Neuronal stem cell (in vitro differentiated cells): ENCODE measurements around the gene KAZN.
A peak's percentile ranks its signal among the peaks of the same experiment; 100 is the strongest.

ENCODE experiments used
- DNase-seq: peaks from one replicate; pipeline ENCODE4 v3.0.0-alpha.2; 2013; ENCODE audit warnings: low spot score
- H2AFZ ChIP-seq: one replicate; pipeline ENCODE4 v1.6.1; 2013; ENCODE audit warnings: mild to moderate bottlenecking, low read length, inconsistent platforms
- H2AK5ac ChIP-seq: 2 replicates; pipeline ENCODE4 v1.6.1; 2013; ENCODE audit warnings: low read depth, mild to moderate bottlenecking, inconsistent platforms, low read length, moderate library complexity, mixed read lengths
- H2BK120ac ChIP-seq: 2 replicates; pipeline ENCODE4 v1.6.1; 2013; ENCODE audit warnings: low read depth, mild to moderate bottlenecking, inconsistent platforms, low read length, moderate library complexity, mixed read lengths
- H2BK12ac ChIP-seq: one replicate; pipeline ENCODE4 v1.6.1; 2013; ENCODE audit warnings: low read length, inconsistent platforms
- H2BK15ac ChIP-seq: 2 replicates; pipeline ENCODE4 v1.6.1; 2013; ENCODE audit warnings: mild to moderate bottlenecking, low read length, inconsistent platforms, mixed read lengths
- H2BK5ac ChIP-seq: one replicate; pipeline ENCODE4 v1.6.1; 2013; ENCODE audit warnings: inconsistent platforms, mild to moderate bottlenecking, low read length, moderate library complexity
- H3K14ac ChIP-seq: one replicate; pipeline ENCODE4 v1.6.1; 2013; ENCODE audit warnings: low read length, inconsistent platforms
- H3K18ac ChIP-seq: 2 replicates; pipeline ENCODE4 v1.6.1; 2013; ENCODE audit warnings: low read length, inconsistent platforms
- H3K23ac ChIP-seq: 2 replicates; pipeline ENCODE4 v1.6.1; 2013; ENCODE audit warnings: low read depth, mild to moderate bottlenecking, mixed read lengths, low read length, inconsistent platforms; ENCODE audit not compliant: poor library complexity
- H3K27ac ChIP-seq: replicated peaks from 3 replicates; pipeline ENCODE4 v1.5.1; 2013; ENCODE audit warnings: low read length, inconsistent platforms
- H3K27me3 ChIP-seq, 3 experiments: 2 replicates each; pipeline ENCODE4 v1.6.1; 2013; ENCODE audit warnings: low read length in 3 of 3, mild to moderate bottlenecking in 2 of 3, inconsistent platforms in 1 of 3, low read depth in 1 of 3, mixed read lengths in 1 of 3, moderate library complexity in 1 of 3; ENCODE audit not compliant: control insufficient read depth in 3 of 3, insufficient read depth in 3 of 3
- H3K36me3 ChIP-seq, 2 donors: replicated peaks in 1 of 2; 2 replicates each; pipeline ENCODE4 v1.6.1; 2013; ENCODE audit warnings: low read length in 2 of 2; ENCODE audit not compliant: control insufficient read depth in 2 of 2, insufficient read depth in 2 of 2
- H3K4ac ChIP-seq: 2 replicates; pipeline ENCODE4 v1.6.1; 2013; ENCODE audit warnings: inconsistent platforms, mild to moderate bottlenecking, low read length, moderate library complexity
- H3K4me1 ChIP-seq, 2 donors: 1 replicate in 1 of 2; 2 replicates in 1 of 2; pipeline ENCODE4 v1.6.1; 2013; ENCODE audit warnings: low read length in 2 of 2, low read depth in 1 of 2; ENCODE audit not compliant: control insufficient read depth in 2 of 2, insufficient read depth in 1 of 2
- H3K4me2 ChIP-seq: one replicate; pipeline ENCODE4 v1.6.1; 2013; ENCODE audit warnings: mild to moderate bottlenecking, low read length, inconsistent platforms; ENCODE audit not compliant: insufficient read depth, poor library complexity, severe bottlenecking
- H3K4me3 ChIP-seq, 2 donors: 2 replicates each; pipeline ENCODE4 v1.5.1; 2013; ENCODE audit warnings: low read length in 2 of 2, mild to moderate bottlenecking in 2 of 2, inconsistent platforms in 1 of 2, moderate library complexity in 1 of 2
- H3K79me1 ChIP-seq: one replicate; pipeline ENCODE4 v1.6.1; 2013; ENCODE audit warnings: low read depth, mild to moderate bottlenecking, inconsistent platforms, low read length, moderate library complexity
- H3K9ac ChIP-seq: one replicate; pipeline ENCODE4 v1.6.1; 2013; ENCODE audit warnings: mild to moderate bottlenecking, low read depth, low read length, inconsistent platforms; ENCODE audit not compliant: poor library complexity
- H3K9me3 ChIP-seq, 2 donors: replicated peaks in 1 of 2; 2 replicates each; pipeline versions ENCODE3 to v1.6.1; 2013; ENCODE audit warnings: low read length in 2 of 2, mild to moderate bottlenecking in 2 of 2, inconsistent platforms in 1 of 2, low read depth in 1 of 2, mixed read lengths in 1 of 2, moderate library complexity in 1 of 2; ENCODE audit not compliant: control insufficient read depth in 2 of 2, insufficient read depth in 1 of 2
- H4K8ac ChIP-seq: one replicate; pipeline ENCODE4 v1.6.1; 2013; ENCODE audit warnings: low read depth, mild to moderate bottlenecking, inconsistent platforms, low read length, moderate library complexity
- H4K91ac ChIP-seq: one replicate; pipeline ENCODE4 v1.6.1; 2013; ENCODE audit warnings: low read length, low read depth, mild to moderate bottlenecking, inconsistent platforms; ENCODE audit not compliant: poor library complexity
- WGBS, 2 donors: extraction: QIAGEN DNeasy Blood & Tissue Kit; methylation state at CpG; one replicate each; pipeline ENCODE4 v1.1.7; 2013; ENCODE audit warnings: missing lambda C conversion rate in 2 of 2, mixed read lengths in 1 of 2; ENCODE audit not compliant: insufficient read length in 2 of 2, insufficient replicate concordance in 1 of 2; ENCODE audit errors: extremely low coverage in 2 of 2; 5-methylcytosine and 5-hydroxymethylcytosine counted together

KAZN gene

GRCh38 chr1:15065291-15065690 lies 466.8 kb downstream of the KAZN start:
- Histone ChIP-seq H3K9me3 (peaks cover 3 to 21% of the 10 kb centered on the region in 2 donors), H3K36me3 (peaks cover 4 to 92% of the 10 kb centered on the region in 2 donors), H3K4ac (no peak overlapping the region), H3K23ac (no peak overlapping the region), H3K27ac (no peak overlapping the region), H3K4me2 (no peak overlapping the region), H3K18ac (no peak overlapping the region), H3K4me3 (no peak overlapping the region), H2BK15ac (no peak overlapping the region), H2AK5ac (no peak overlapping the region), H3K27me3 (no peaks in the 10 kb centered on the region), H2BK5ac (no peak overlapping the region), H3K9ac (no peak overlapping the region), H3K4me1 (no peaks in the 10 kb centered on the region), H2BK12ac (no peak overlapping the region), H2AFZ (no peak overlapping the region), H3K79me1 (no peaks in the 10 kb centered on the region), H3K14ac (no peak overlapping the region), H4K91ac (no peak overlapping the region), H4K8ac (no peak overlapping the region), H2BK120ac (no peak overlapping the region)
- whole genome bisulfite sequencing, 2 donors, result no CpG with 5 or more reads among the region's 7 CpGs
- DNase-seq, result no peak

GRCh38 chr1:15065736-15066135 lies 467.3 kb downstream of the KAZN start:
- H2AFZ ChIP-seq, result no peak overlapping the region
- H3K9ac ChIP-seq, result no peak overlapping the region
- no peak overlapping the region for H3K23ac ChIP-seq
- no peaks in the 10 kb centered on the region for H3K79me1 ChIP-seq
- no peak overlapping the region for H3K27ac ChIP-seq
- H3K4me1 ChIP-seq, result no peaks in the 10 kb centered on the region
- H2BK5ac ChIP-seq, result no peak overlapping the region
- H4K91ac ChIP-seq, result no peak overlapping the region
- H2BK120ac ChIP-seq, result no peak overlapping the region
- no peak overlapping the region for H3K4me2 ChIP-seq
- H4K8ac ChIP-seq, result no peak overlapping the region
- H2AK5ac ChIP-seq, result no peak overlapping the region
- no peak overlapping the region for H2BK12ac ChIP-seq
- peak overlapping the region; percentile 2 for H3K18ac ChIP-seq
- no CpG with 5 or more reads among the region's 30 CpGs for WGBS, 2 donors
- H2BK15ac ChIP-seq, result no peak overlapping the region
- no peak overlapping the region for H3K4ac ChIP-seq
- no peak for DNase-seq
- peak overlapping the region; percentile 25 for H3K14ac ChIP-seq
- H3K36me3 ChIP-seq, result peaks cover 4 to 91% of the 10 kb centered on the region in 2 donors
- H3K27me3 ChIP-seq, result no peaks in the 10 kb centered on the region
- H3K4me3 ChIP-seq, result peak overlapping the region in 1 of 2 donors; percentile 52
- H3K9me3 ChIP-seq, result peaks cover 3 to 20% of the 10 kb centered on the region in 2 donors

DNA sequence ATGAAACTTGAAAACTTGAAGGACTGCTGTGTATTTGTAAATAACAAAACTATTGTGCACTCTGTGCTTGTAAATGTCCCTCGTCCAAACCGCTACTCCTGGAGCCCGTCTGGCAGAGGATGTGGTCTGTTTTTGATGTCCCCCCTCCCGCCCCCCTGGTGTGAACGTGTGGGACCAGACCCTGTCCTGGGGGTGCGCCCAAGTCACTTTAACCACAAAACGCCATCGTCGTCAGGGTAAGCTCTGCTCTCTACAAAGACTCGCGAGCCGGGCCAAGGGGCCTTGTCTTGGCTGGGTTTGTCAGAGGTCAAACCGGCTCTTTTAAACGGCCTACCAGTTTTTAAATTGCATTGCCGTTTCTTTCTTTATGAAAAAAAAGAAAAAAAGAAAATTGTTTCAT lies 467.7 kb downstream of the KAZN start:
- Histone ChIP-seq H3K9ac (no peak overlapping the region), H3K4me1 (no peaks in the 10 kb centered on the region), H2BK12ac (no peak overlapping the region), H3K27me3 (no peaks in the 10 kb centered on the region), H2BK120ac (no peak overlapping the region), H3K18ac (no peak overlapping the region), H3K9me3 (peaks cover 3 to 16% of the 10 kb centered on the region in 2 donors), H4K8ac (no peak overlapping the region), H2BK5ac (no peak overlapping the region), H2AFZ (no peak overlapping the region), H4K91ac (no peak overlapping the region), H3K14ac (no peak overlapping the region), H3K36me3 (peaks cover 4 to 87% of the 10 kb centered on the region in 2 donors), H2AK5ac (no peak overlapping the region), H3K79me1 (no peaks in the 10 kb centered on the region), H3K4me3 (no peak overlapping the region), H3K4ac (no peak overlapping the region), H3K23ac (no peak overlapping the region), H3K4me2 (no peak overlapping the region), H2BK15ac (no peak overlapping the region), H3K27ac (no peak overlapping the region)
- DNase-seq, result no peak
- no CpG with 5 or more reads among the region's 15 CpGs for WGBS, 2 donors

DNA sequence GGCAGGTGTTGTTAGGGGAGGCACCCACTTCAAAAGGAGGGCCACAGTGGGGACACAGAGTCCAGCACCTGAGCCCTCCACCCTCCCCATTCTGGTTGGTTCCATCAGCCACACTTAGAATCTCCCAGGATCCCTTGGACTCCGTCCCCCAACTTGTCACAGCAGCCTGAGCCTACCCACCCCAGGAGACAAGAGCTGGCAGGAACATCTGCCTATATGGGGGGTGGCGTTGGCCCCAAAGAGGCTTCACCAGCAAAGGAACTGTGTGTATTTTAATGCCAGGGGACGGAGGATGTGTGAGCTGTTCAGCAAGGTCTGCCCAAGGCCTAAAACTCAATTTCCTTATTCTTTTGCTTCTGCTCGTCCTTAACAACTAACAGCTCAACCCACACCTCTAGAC lies 468.7 kb downstream of the KAZN start:
- no peak overlapping the region for H2BK5ac ChIP-seq
- H3K23ac ChIP-seq, result no peak overlapping the region
- H2AK5ac ChIP-seq, result no peak overlapping the region
- no peak overlapping the region for H3K27ac ChIP-seq
- no peaks in the 10 kb centered on the region for H3K27me3 ChIP-seq
- peak overlapping the region; percentile 22 for H3K18ac ChIP-seq
- H3K4me1 ChIP-seq, result no peaks in the 10 kb centered on the region
- H3K79me1 ChIP-seq, result no peaks in the 10 kb centered on the region
- peaks cover 4 to 7% of the 10 kb centered on the region in 2 donors for H3K9me3 ChIP-seq
- no peak overlapping the region for H3K14ac ChIP-seq
- H3K36me3 ChIP-seq, result peaks cover 4 to 85% of the 10 kb centered on the region in 2 donors
- WGBS, 2 donors, result no CpG with 5 or more reads among the region's 4 CpGs
- no peak overlapping the region for H3K4me2 ChIP-seq
- H2BK120ac ChIP-seq, result no peak overlapping the region
- no peak overlapping the region for H3K9ac ChIP-seq
- no peak overlapping the region for H2AFZ ChIP-seq
- H2BK15ac ChIP-seq, result no peak overlapping the region
- H3K4ac ChIP-seq, result no peak overlapping the region
- H4K91ac ChIP-seq, result no peak overlapping the region
- H2BK12ac ChIP-seq, result no peak overlapping the region
- H3K4me3 ChIP-seq, result no peak overlapping the region
- no peak for DNase-seq
- H4K8ac ChIP-seq, result no peak overlapping the region
